ENCODE measurements around the gene TAS2R39.

- TF ChIP-seq GATA2 (IDR thresholded peaks at IDR 0.05; ENCODE audit: low read depth, low read length) (no peak), GATA3 (IDR thresholded peaks at IDR 0.05; ENCODE audit: low read depth, low read length) (no peak)
Measured at GRCh38 chr7:143181349-143181748, 1.9 kb upstream of the TAS2R39 start.

Measured in SH-SY5Y (cell line).